Hepatocyte (in vitro differentiated cells): ENCODE measurements around the gene PRSS48.
"Not testable (repeated sequence)": the region's sequence is repeated elsewhere in the genome, so short reads cannot be mapped to it uniquely, and the experiment has no call there.

Experiments
- EZH2 ChIP-seq: fragments of 200-600 bp; sonication (generic); IDR thresholded peaks from 2 replicates; pipeline ENCODE4 v1.6.1; 2016; ENCODE audit warnings: antibody characterized with exemption, mild to moderate bottlenecking, borderline replicate concordance
- TF ChIP-seq, protein P1 (sequence below): fragments of 200-600 bp; sonication (generic); IDR thresholded peaks from 2 replicates; pipeline ENCODE4 v1.5.1; 2016; ENCODE audit warnings: antibody characterized with exemption, mild to moderate bottlenecking; ENCODE audit not compliant: poor library complexity

DNA sequence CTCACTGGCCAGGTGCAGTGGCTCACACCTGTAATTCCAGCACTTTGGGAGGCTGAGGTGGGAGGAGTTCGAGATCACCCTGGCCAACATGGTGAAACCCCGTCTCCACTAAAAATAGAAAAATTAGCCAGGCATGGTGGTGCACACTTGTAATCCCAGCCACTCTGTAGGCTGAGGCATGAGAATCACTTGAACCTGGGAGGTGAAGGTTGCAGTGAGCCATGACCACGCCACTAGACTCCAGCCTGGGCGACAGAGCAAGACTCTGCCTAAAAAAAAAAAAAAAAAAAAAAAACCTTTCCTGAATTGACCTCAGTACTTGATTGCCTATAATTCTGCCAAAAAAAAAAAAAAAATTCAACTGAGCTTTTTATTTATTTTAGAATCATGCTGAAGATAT, 45.2 kb downstream of the PRSS48 start:
- TF ChIP-seq, protein P1, sequence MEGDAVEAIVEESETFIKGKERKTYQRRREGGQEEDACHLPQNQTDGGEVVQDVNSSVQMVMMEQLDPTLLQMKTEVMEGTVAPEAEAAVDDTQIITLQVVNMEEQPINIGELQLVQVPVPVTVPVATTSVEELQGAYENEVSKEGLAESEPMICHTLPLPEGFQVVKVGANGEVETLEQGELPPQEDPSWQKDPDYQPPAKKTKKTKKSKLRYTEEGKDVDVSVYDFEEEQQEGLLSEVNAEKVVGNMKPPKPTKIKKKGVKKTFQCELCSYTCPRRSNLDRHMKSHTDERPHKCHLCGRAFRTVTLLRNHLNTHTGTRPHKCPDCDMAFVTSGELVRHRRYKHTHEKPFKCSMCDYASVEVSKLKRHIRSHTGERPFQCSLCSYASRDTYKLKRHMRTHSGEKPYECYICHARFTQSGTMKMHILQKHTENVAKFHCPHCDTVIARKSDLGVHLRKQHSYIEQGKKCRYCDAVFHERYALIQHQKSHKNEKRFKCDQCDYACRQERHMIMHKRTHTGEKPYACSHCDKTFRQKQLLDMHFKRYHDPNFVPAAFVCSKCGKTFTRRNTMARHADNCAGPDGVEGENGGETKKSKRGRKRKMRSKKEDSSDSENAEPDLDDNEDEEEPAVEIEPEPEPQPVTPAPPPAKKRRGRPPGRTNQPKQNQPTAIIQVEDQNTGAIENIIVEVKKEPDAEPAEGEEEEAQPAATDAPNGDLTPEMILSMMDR = not testable (repeated sequence)
- TF ChIP-seq EZH2 = not testable (repeated sequence)
